Ovary (tissue), 9 donors: ENCODE measurements around the gene ITPR3. TPM values are rescaled to one million over a fixed set of nuclear protein-coding genes. Genes with fewer than 3 reads are reported as not detected.

Experiments used
- DNase-seq, 5 donors: peaks; one replicate each; pipeline ENCODE4 v3.0.0-alpha.2; 2019 to 2020
- H3K27ac ChIP-seq, 2 donors: fragments of 200-600 bp; one replicate each; pipeline versions ENCODE4 v1.5.1 to v1.8.0; 2019 to 2022
- H3K27me3 ChIP-seq: fragments of 200-600 bp; one replicate; pipeline ENCODE4 v1.8.0; 2022
- H3K36me3 ChIP-seq: fragments of 200-600 bp; sonication (generic); one replicate; pipeline ENCODE4 v1.5.1; 2019
- H3K4me1 ChIP-seq: one replicate; pipeline ENCODE4 v1.8.1; 2013; ENCODE audit warnings: mild to moderate bottlenecking, moderate library complexity; ENCODE audit not compliant: insufficient read depth
- H3K4me3 ChIP-seq: fragments of 200-600 bp; sonication (generic); one replicate; pipeline ENCODE4 v1.5.1; 2017
- H3K9me3 ChIP-seq, 2 donors: fragments of 200-600 bp in 1 of 2; sonication (generic) in 1 of 2; one replicate each; pipeline versions ENCODE4 v1.5.1 to v1.8.1; 2013 to 2019; ENCODE audit warnings: mild to moderate bottlenecking in 1 of 2, moderate library complexity in 1 of 2
- CTCF ChIP-seq, 3 donors: fragments of 450-650 bp in 2 of 3; fragments of 200-600 bp in 1 of 3; IDR thresholded peaks; one replicate each; pipeline versions ENCODE4 v1.5.1 to v1.8.0; 2016 to 2022; ENCODE audit warnings: antibody characterized with exemption in 3 of 3, mild to moderate bottlenecking in 1 of 3
- EP300 ChIP-seq: sonication (generic); formaldehyde crosslinking; IDR thresholded peaks from one replicate; pipeline ENCODE4 v1.6.1; 2017; ENCODE audit warnings: antibody characterized with exemption
- POLR2A ChIP-seq: fragments of 450-650 bp; IDR thresholded peaks from one replicate; pipeline ENCODE4 v1.6.1; 2017; ENCODE audit warnings: antibody characterized with exemption, mild to moderate bottlenecking, moderate library complexity
- WGBS, 3 donors: extraction: QIAGEN DNeasy Blood & Tissue Kit in 1 of 3; methylation state at CpG; one replicate each; pipeline versions ENCODE4 v1.1.5 to v1.1.7; 2013 to 2017; 5-methylcytosine and 5-hydroxymethylcytosine counted together
- intact Hi-C, 4 donors: fragments of 100-400 bp; cut with DNase I; formaldehyde crosslinking; loops; one replicate each; pipeline versions ENCODE4 v1.11.0 to v1.15.1; 2022 to 2023
- polyA plus RNA-seq, 2 donors: library from polyadenylated mRNA; stranded (reverse); fragments of 200-250 nt in 1 of 2; fragments of 350-450 nt in 1 of 2; fragmentation: Illumina TruSeq in 1 of 2; extraction: RNeasy Lipid Tissue Mini Kit (QIAGEN cat#74804) in 1 of 2; gene quantifications; one replicate each; pipeline ENCODE4 v1.2.3, GENCODE V29; 2013 to 2014
- total RNA-seq, 7 donors: library from RNA; depleted of rRNA in 2 of 7; stranded (reverse); fragments of >200 nt in 2 of 7; fragmentation: NEBNext Ultra II Directional in 3 of 7; extraction: Animal tissue kit (Norgen Biotek cat#: 25700) in 3 of 7; gene quantifications; one replicate each; pipeline versions ENCODE4 v1.1.0 to v1.2.4, GENCODE V29; 2016 to 2023
- donor health status: DM: no; HTN: no; CAD: no; lungs with moderate emphysema.
- donor health status: DM: no; HTN: no; CAD: no.
- donor health status: Bipolar disorder and iron deficiency.
- donor health status: DM: yes; HTN: yes; CAD: no.
- donor health status: DM: no; HTN: no; CAD: no.
- donor health status: DM: yes; HTN: yes; CAD: no.

Gene ITPR3
- total and polyA plus RNA-seq, 9 donors: 3.6 to 31.1 (median 11.7) TPM

- no peak for TF ChIP-seq EP300
- peak; percentile 95 to 99 (median 96) for TF ChIP-seq CTCF (IDR thresholded peaks at IDR 0.05)
- DNase-seq: peak; percentile 82 to 90 (median 87)
- 11 to 12% (median 12%) methylated on average over 14 of the region's 14 CpGs for WGBS, 3 donors
- no peak overlapping the region for H3K27ac ChIP-seq
- H3K36me3 ChIP-seq: no peaks in the 10 kb centered on the region
- H3K4me3 ChIP-seq: no peak overlapping the region
- H3K27me3 ChIP-seq: no peaks in the 10 kb centered on the region
- H3K9me3 ChIP-seq: no peaks in the 10 kb centered on the region
- intact Hi-C loops: loop anchor here (5.0 to 10.0 kb wide), 8 partner anchors 37 to 572 kb away; partner anchors contain the start of gene ITPR3 (in 1 of the 4)
- H3K4me1 ChIP-seq: peaks cover 13% of the 10 kb centered on the region
Measured at GRCh38 chr6:33585403-33586107, 35.6 kb upstream of the ITPR3 start.

- Histone ChIP-seq H3K27me3 (no peaks in the 10 kb centered on the region), H3K4me1 (peaks cover 18% of the 10 kb centered on the region), H3K27ac (no peak overlapping the region), H3K9me3 (no peaks in the 10 kb centered on the region), H3K4me3 (no peak overlapping the region), H3K36me3 (no peaks in the 10 kb centered on the region)
- intact Hi-C loops: loop anchor here (5.0 to 10.0 kb wide), 8 partner anchors 36 to 571 kb away; partner anchors contain the start of gene ITPR3 (in 1 of the 4)
- DNase-seq: no peak
- TF ChIP-seq EP300: no peak
- no peak for TF ChIP-seq POLR2A
- TF ChIP-seq CTCF (IDR thresholded peaks at IDR 0.05): no peak
- 71 to 85% (median 77%) methylated on average over 9 of the region's 9 CpGs for WGBS, 3 donors
Measured at GRCh38 chr6:33586108-33586640, 34.9 kb upstream of the ITPR3 start.

- Histone ChIP-seq H3K4me1 (peaks cover 18% of the 10 kb centered on the region), H3K36me3 (no peaks in the 10 kb centered on the region), H3K9me3 (no peaks in the 10 kb centered on the region), H3K27me3 (no peaks in the 10 kb centered on the region), H3K27ac (no peak overlapping the region), H3K4me3 (no peak overlapping the region)
- intact Hi-C loops: loop anchor here (5.0 to 10.0 kb wide), 8 partner anchors 35 to 570 kb away; partner anchors contain the start of gene ITPR3 (in 1 of the 4)
- whole genome bisulfite sequencing, 3 donors: 74 to 81% (median 75%) methylated on average over 8 of the region's 8 CpGs
- TF ChIP-seq POLR2A (no peak), CTCF (IDR thresholded peaks at IDR 0.05) (no peak), EP300 (no peak)
- no peak for DNase-seq
Measured at GRCh38 chr6:33587529-33587928, 33.6 kb upstream of the ITPR3 start.

GRCh38 chr6:33588894-33589293 is 32.2 kb upstream of the ITPR3 start:
- Histone ChIP-seq H3K27ac (peak overlapping the region in 1 of 2 donors; percentile 73), H3K9me3 (no peaks in the 10 kb centered on the region), H3K27me3 (no peaks in the 10 kb centered on the region), H3K4me3 (no peak overlapping the region), H3K4me1 (peaks cover 23% of the 10 kb centered on the region), H3K36me3 (no peaks in the 10 kb centered on the region)
- no peak for DNase-seq
- no peak for TF ChIP-seq POLR2A
- intact Hi-C loops: loop anchor here (5.0 to 10.0 kb wide), 8 partner anchors 33 to 568 kb away; partner anchors contain the start of gene ITPR3 (in 1 of the 4)
- 91 to 98% (median 93%) methylated on average over 4 of the region's 4 CpGs for WGBS, 3 donors

GRCh38 chr6:33589392-33589730 is 31.8 kb upstream of the ITPR3 start:
- no peaks in the 10 kb centered on the region for H3K9me3 ChIP-seq
- intact Hi-C loops: loop anchor here (5.0 to 10.0 kb wide), 8 partner anchors 33 to 568 kb away; partner anchors contain the start of gene ITPR3 (in 1 of the 4)
- H3K27me3 ChIP-seq: no peaks in the 10 kb centered on the region
- no peaks in the 10 kb centered on the region for H3K36me3 ChIP-seq
- H3K27ac ChIP-seq: peak overlapping the region; percentile 31 to 73
- TF ChIP-seq POLR2A (no peak), CTCF (IDR thresholded peaks at IDR 0.05) (no peak), EP300 (no peak)
- DNase-seq: no peak
- WGBS, 3 donors: 21 to 33% (median 25%) methylated on average over 4 of the region's 4 CpGs
- no peak overlapping the region for H3K4me3 ChIP-seq
- peaks cover 23% of the 10 kb centered on the region for H3K4me1 ChIP-seq
